Measurements from ENCODE around the gene PNLDC1. TPM values are rescaled to one million over a fixed set of nuclear protein-coding genes. Genes with fewer than 3 reads are reported as not detected.

PNLDC1 gene
- total RNA-seq, 1 donor from 2014 or later = 0.11 TPM

DNA sequence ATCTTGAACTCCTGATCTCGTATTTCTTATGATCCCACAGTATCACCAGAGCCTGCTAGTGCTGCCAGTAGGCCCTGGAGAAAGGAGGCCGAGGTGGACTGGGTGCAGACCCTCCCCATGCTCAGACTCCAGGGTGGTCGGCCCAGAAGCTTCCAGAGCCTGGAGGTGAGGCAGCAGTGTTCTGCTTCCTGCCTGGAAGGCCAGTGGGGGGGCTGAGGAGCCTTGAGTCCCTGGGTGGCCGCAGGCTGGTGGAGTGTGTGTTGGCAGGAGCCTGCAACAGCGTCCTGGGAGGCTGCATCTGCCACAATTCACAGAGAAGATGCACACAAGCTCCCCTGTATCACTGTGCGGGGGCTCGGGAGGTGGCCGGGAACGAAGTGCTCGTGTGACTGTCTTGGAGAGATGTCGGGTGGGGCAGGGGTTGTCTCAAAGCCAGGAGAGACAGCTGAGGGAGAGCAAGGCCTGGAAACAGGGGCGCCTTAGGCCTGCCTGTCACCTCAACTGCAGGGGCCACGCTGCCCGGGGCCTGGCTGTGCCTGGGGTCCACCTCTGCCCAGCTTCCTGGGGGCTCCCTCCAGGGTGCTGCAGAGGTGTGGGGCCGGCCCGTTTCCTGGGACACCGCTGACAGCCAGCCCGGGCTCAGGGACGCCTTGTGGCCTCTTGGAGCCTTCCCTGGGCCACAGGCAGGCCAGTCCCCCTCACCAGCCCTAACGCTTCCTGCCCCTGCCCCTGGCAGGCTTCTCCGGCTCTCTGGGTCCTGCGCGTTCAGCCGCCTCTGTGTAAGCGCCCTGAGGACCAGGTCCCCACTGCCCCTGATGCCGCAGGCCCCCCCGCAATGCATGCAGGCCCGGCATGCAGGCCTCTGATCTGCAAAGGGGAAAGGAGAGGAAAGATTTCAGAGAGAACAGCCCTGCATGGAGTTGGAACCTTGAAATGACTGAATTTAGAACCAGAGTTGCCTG, 66.5 kb downstream of the PNLDC1 start:
- Histone ChIP-seq H3K9me3 (ENCODE audit: insufficient read depth, low read depth, low read length) (no peaks in the 10 kb centered on the region), H3K4me2 (ENCODE audit: low read length) (no peak overlapping the region), H4K20me1 (ENCODE audit: insufficient read depth, low read length) (no peaks in the 10 kb centered on the region), H3K36me3 (ENCODE audit: insufficient read depth, low read length) (no peaks in the 10 kb centered on the region), H3K27me3 (ENCODE audit: insufficient read depth, low read length) (peaks cover 3% of the 10 kb centered on the region), H3K79me2 (ENCODE audit: insufficient read depth, low read length) (no peaks in the 10 kb centered on the region), H3K27ac (ENCODE audit: low read depth, low read length) (no peak overlapping the region), H2AFZ (ENCODE audit: low read depth, low read length) (no peak overlapping the region), H3K4me3 (ENCODE audit: insufficient read depth, low read depth, low read length) (no peak overlapping the region), H3K4me1 (ENCODE audit: insufficient read depth, low read length) (no peaks in the 10 kb centered on the region), H3K9ac (ENCODE audit: low read length) (no peak overlapping the region)
- no peak overlapping the region for H3K27ac Mint-ChIP-seq (ENCODE audit: unreplicated experiment)
- FAIRE-seq (no peak), DNase-seq (ENCODE audit: low read depth) (no peak)
- no peaks in the 10 kb centered on the region for H3K36me3 Mint-ChIP-seq (ENCODE audit: low read depth, unreplicated experiment)
- H3K9me3 Mint-ChIP-seq (ENCODE audit: unreplicated experiment) = peaks cover 5% of the 10 kb centered on the region
- H3K4me1 Mint-ChIP-seq (ENCODE audit: low read depth, unreplicated experiment) = no peaks in the 10 kb centered on the region
- H3K4me3 Mint-ChIP-seq (ENCODE audit: unreplicated experiment) = no peak overlapping the region
- peaks cover 2% of the 10 kb centered on the region for H3K27me3 Mint-ChIP-seq (ENCODE audit: low read depth, unreplicated experiment)
- TF ChIP-seq, protein P1, sequence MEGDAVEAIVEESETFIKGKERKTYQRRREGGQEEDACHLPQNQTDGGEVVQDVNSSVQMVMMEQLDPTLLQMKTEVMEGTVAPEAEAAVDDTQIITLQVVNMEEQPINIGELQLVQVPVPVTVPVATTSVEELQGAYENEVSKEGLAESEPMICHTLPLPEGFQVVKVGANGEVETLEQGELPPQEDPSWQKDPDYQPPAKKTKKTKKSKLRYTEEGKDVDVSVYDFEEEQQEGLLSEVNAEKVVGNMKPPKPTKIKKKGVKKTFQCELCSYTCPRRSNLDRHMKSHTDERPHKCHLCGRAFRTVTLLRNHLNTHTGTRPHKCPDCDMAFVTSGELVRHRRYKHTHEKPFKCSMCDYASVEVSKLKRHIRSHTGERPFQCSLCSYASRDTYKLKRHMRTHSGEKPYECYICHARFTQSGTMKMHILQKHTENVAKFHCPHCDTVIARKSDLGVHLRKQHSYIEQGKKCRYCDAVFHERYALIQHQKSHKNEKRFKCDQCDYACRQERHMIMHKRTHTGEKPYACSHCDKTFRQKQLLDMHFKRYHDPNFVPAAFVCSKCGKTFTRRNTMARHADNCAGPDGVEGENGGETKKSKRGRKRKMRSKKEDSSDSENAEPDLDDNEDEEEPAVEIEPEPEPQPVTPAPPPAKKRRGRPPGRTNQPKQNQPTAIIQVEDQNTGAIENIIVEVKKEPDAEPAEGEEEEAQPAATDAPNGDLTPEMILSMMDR (IDR thresholded peaks at IDR 0.05; ENCODE audit: insufficient read depth, low read depth, low read length) = no peak
- no peak for TF ChIP-seq EZH2 (IDR thresholded peaks at IDR 0.05; ENCODE audit: insufficient read depth, low read length)

Other genes with a start within 250 kb of the PNLDC1 start
- 55.9 and 64.0 TPM in 2 replicates for gene SOD2, start 107.0 kb upstream of the PNLDC1 start, total RNA-seq
- 84.7 and 93.8 TPM in 2 replicates for gene WTAP, start 72.8 kb upstream of the PNLDC1 start, total RNA-seq
- 59.1 and 96.7 TPM in 2 replicates for gene ACAT2, start 38.2 kb upstream of the PNLDC1 start, total RNA-seq
- 238 and 256 TPM in 2 replicates for gene TCP1, start 10.7 kb upstream of the PNLDC1 start, total RNA-seq
- 64.6 and 69.3 TPM in 2 replicates for gene MRPL18, start 9.8 kb upstream of the PNLDC1 start, total RNA-seq
- not detected in 2 replicates for gene MAS1, start 90.7 kb downstream of the PNLDC1 start, total RNA-seq
- gene IGF2R, start 168.8 kb downstream of the PNLDC1 start, total RNA-seq = 172 and 173 TPM in 2 replicates